AG04450 (cell line): ENCODE data around the gene JMJD7. TPM values are rescaled to one million over a fixed set of nuclear protein-coding genes. Genes with fewer than 3 reads are reported as not detected.

Source experiments
- CTCF ChIA-PET: fragments of 300-600, 350-600 bp; formaldehyde crosslinking; extraction: SDS; loops from one replicate; lab custom pipeline; 2022; ENCODE audit warnings: antibody characterized with exemption, inconsistent platforms; lab: Charles Lee
- POLR2A ChIA-PET: fragments of 350-600 bp; formaldehyde crosslinking; extraction: SDS; loops from one replicate; lab custom pipeline; 2021; ENCODE audit warnings: antibody characterized with exemption, inconsistent platforms; lab: Yijun Ruan, JAX
- DNase-seq: peaks from one replicate; pipeline ENCODE4 v3.0.0-alpha.2; 2011; ENCODE audit warnings: low read depth, low spot score
- H3K27ac ChIP-seq: one replicate; pipeline ENCODE4 v1.5.1; 2012; ENCODE audit warnings: low read depth, low read length, control low read depth
- H3K27me3 ChIP-seq: one replicate; pipeline ENCODE4 v1.6.0; 2012; ENCODE audit warnings: low read length; ENCODE audit not compliant: control insufficient read depth, insufficient read depth
- H3K4me3 ChIP-seq: 2 replicates; pipeline ENCODE4 v1.5.1; 2011; ENCODE audit warnings: mild to moderate bottlenecking, low read depth, low read length, control low read depth
- H3K9me3 ChIP-seq: 2 replicates; pipeline ENCODE4 v1.5.1; 2012; ENCODE audit warnings: low read length; ENCODE audit not compliant: control insufficient read depth, insufficient read depth
- CTCF ChIP-seq: IDR thresholded peaks from 2 replicates; pipeline ENCODE4 v1.5.1; 2011; ENCODE audit warnings: low read depth, low read length, control low read depth, inconsistent platforms
- polyA minus RNA-seq: library from RNA; depleted of rRNA, polyadenylated mRNA; stranded (reverse); fragments of >200 nt; gene quantifications from 2 replicates; pipeline ENCODE4 v1.2.3, GENCODE V29; 2011; rRNA and poly(A)+ RNA removed
- polyA plus RNA-seq: library from polyadenylated mRNA; depleted of rRNA; stranded (reverse); fragments of >200 nt; gene quantifications from 2 replicates; pipeline ENCODE4 v1.2.3, GENCODE V29; 2011; rRNA removed

The JMJD7 gene
- polyA plus RNA-seq (5.1 and 6.9 TPM in 2 replicates), polyA minus RNA-seq (4.1 and 6.0 TPM in 2 replicates)

GRCh38 chr15:41827880-41828806 is at the start of gene JMJD7:
TSS of gene JMJD7 (plus strand) at chr15:41828092. CDS start at chr15:41828125, 33 bp downstream.
- CTCF ChIA-PET, result interaction anchor here (2.1 kb wide), 1 partner anchor 54 kb away, joined by 6 read pairs; the partner anchor contains the start of gene MAPKBP1
- no peaks in the 10 kb centered on the region for H3K27me3 ChIP-seq
- peak within 1 kb of the TSS; percentile 82 for H3K27ac ChIP-seq
- POLR2A ChIA-PET, result no interaction called here
- TF ChIP-seq CTCF, result no peak
- DNase-seq, result peak; percentile 66
- peak within 1 kb of the TSS; percentile 91 for H3K4me3 ChIP-seq
- no peaks in the 10 kb centered on the region; the same call in 1 of the 2 replicates for H3K9me3 ChIP-seq

- no peak for DNase-seq
- POLR2A ChIA-PET, result no interaction called here
These were observed 49.4 kb upstream of the JMJD7 start for GRCh38 chr15:41778521-41778920.

GRCh38 chr15:41779662-41780157 is 48.2 kb upstream of the JMJD7 start:
- Histone ChIP-seq H3K27ac (peak overlapping the region; percentile 59), H3K4me3 (no peak overlapping the region), H3K27me3 (no peaks in the 10 kb centered on the region), H3K9me3 (no peaks in the 10 kb centered on the region; the same call in 1 of the 2 replicates)
- no peak for DNase-seq
- ChIA-PET POLR2A (interaction anchor here (1.1 to 1.2 kb wide), 2 partner anchors 9 to 12 kb away, joined by 3 read pairs; no protein-coding TSS in a partner anchor), CTCF (interaction anchor here (13.1 kb wide), 1 partner anchor 27 kb away, joined by 362 read pairs; no protein-coding TSS in a partner anchor)
- TF ChIP-seq CTCF, result no peak

More at GRCh38 chr15:41778521-41778920, 49.4 kb upstream of the JMJD7 start:
- CTCF ChIA-PET, result interaction anchor here (1.2 to 13.1 kb wide), 3 partner anchors 15 to 221 kb away, joined by 3 to 362 read pairs (median 3); no protein-coding TSS in a partner anchor
- Histone ChIP-seq H3K27ac (no peak overlapping the region), H3K4me3 (no peak overlapping the region; the same call in 1 of the 2 replicates), H3K27me3 (no peaks in the 10 kb centered on the region), H3K9me3 (no peaks in the 10 kb centered on the region; the same call in 1 of the 2 replicates)
- no peak for TF ChIP-seq CTCF

- Histone ChIP-seq H3K27ac (peak overlapping the region; percentile 59), H3K27me3 (no peaks in the 10 kb centered on the region), H3K4me3 (no peak overlapping the region), H3K9me3 (no peaks in the 10 kb centered on the region)
- TF ChIP-seq CTCF, result no peak
- POLR2A ChIA-PET, result interaction anchor here (0.6 to 1.2 kb wide), 5 partner anchors 9 to 290 kb away, joined by 3 to 4 read pairs (median 3); no protein-coding TSS in a partner anchor
- DNase-seq, result peak; percentile 54
- CTCF ChIA-PET, result interaction anchor here (0.6 to 13.1 kb wide), 2 partner anchors 26 to 193 kb away, joined by 3 to 362 read pairs; no protein-coding TSS in a partner anchor
These were observed 47.6 kb upstream of the JMJD7 start for GRCh38 chr15:41780266-41780665.
